Astrocyte (in vitro differentiated cells and primary cell): Measurements from ENCODE around the gene POU2AF3.

Experiments
- EZH2 ChIP-seq: IDR thresholded peaks from 2 replicates; pipeline ENCODE4 v1.6.1; 2012; ENCODE audit warnings: mild to moderate bottlenecking, low read length, inconsistent platforms; ENCODE audit not compliant: insufficient read depth
- TF ChIP-seq, protein P1 (sequence below): IDR thresholded peaks from 2 replicates; pipeline ENCODE4 v1.5.1; 2011; ENCODE audit warnings: low read depth, mild to moderate bottlenecking, inconsistent platforms, low read length, moderate library complexity; ENCODE audit not compliant: insufficient read depth

DNA sequence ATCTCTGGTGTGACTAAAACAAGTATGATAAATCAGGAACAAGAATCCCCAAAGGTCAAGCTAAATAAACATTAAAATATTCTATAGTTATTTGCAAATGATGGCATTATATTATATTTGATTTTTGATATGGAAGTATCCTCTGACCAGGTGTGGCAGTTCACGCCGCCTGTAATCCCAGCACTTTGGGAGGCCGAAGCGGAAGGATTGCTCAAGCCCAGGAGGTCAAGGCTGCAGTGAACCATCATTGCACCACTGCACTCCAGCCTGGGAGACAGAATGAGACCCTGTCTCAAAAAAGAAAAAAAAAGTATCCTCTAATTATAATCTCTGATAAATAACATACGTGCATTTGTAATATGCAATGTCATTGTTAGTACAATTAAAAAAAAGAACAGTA lies 6.6 kb upstream of the POU2AF3 start:
- TF ChIP-seq, protein P1, sequence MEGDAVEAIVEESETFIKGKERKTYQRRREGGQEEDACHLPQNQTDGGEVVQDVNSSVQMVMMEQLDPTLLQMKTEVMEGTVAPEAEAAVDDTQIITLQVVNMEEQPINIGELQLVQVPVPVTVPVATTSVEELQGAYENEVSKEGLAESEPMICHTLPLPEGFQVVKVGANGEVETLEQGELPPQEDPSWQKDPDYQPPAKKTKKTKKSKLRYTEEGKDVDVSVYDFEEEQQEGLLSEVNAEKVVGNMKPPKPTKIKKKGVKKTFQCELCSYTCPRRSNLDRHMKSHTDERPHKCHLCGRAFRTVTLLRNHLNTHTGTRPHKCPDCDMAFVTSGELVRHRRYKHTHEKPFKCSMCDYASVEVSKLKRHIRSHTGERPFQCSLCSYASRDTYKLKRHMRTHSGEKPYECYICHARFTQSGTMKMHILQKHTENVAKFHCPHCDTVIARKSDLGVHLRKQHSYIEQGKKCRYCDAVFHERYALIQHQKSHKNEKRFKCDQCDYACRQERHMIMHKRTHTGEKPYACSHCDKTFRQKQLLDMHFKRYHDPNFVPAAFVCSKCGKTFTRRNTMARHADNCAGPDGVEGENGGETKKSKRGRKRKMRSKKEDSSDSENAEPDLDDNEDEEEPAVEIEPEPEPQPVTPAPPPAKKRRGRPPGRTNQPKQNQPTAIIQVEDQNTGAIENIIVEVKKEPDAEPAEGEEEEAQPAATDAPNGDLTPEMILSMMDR: no peak
- no peak for TF ChIP-seq EZH2
